ENCODE measurements around the gene PLXDC1. TPM values are rescaled to one million over a fixed set of nuclear protein-coding genes. Genes with fewer than 3 reads are reported as not detected.

Gene PLXDC1
- total and polyA plus RNA-seq, 2 of the 13 experiments (the other 11 are each of a cell fraction or from before 2014, with no cell fraction given) = not detected

DNA sequence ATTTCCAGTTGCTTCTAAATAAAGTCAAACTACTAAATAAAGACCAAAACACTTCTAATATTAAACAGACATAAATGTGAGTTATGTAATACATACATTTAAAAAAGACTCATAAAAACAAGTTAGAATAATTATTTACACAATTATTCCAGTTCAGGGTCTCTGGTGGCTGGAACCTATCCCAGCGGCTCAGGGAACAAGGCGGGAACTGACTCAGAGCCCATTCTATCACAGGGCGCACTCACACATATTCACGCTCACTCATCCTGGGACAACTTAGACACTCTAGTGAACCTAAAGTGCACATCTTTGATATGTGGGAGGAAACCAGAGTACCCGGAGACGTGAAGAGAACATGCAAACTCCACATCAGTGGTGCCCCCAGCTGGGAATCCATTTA, 25.0 kb downstream of the PLXDC1 start:
- Histone ChIP-seq H3K36me3 (replicated peaks in 1 of 2; ENCODE audit: control insufficient read depth in 1 of 2, insufficient read depth in 2 of 2, low read length in 2 of 2) (no peaks in the 10 kb centered on the region), H4K20me1 (ENCODE audit: insufficient read depth, low read length) (no peaks in the 10 kb centered on the region), H3K4me3 (replicated peaks in 1 of 3; ENCODE audit: insufficient read depth in 1 of 3, low read depth in 2 of 3, low read length in 3 of 3) (no peak overlapping the region), H3K79me2 (ENCODE audit: insufficient read depth, low read length) (no peaks in the 10 kb centered on the region), H3K27ac (ENCODE audit: extremely low read length, insufficient read depth, low read length) (no peak overlapping the region), H2AFZ (ENCODE audit: low read length) (no peak overlapping the region), H3K9me3 (ENCODE audit: low read length) (no peaks in the 10 kb centered on the region), H3K9ac (ENCODE audit: insufficient read depth, low read depth, low read length) (no peak overlapping the region), H3K4me2 (ENCODE audit: low read depth, low read length) (no peak overlapping the region), H3K27me3 (ENCODE audit: control insufficient read depth in 1 of 2, insufficient read depth in 2 of 2, low read length in 2 of 2) (peaks cover 2 to 16% of the 10 kb centered on the region in 2 experiments; a peak in 4 of 5 replicates), H3K4me1 (ENCODE audit: insufficient read depth, low read length) (no peaks in the 10 kb centered on the region)
- no TSS peak for BruUV-seq (replicated peaks)
- ChIA-PET POLR2A (no interaction called here), CTCF (ENCODE audit: low intra/inter-chr PET ratio, low total read pairs) (no interaction called here)
- no peak for FAIRE-seq
- ATAC-seq = no peak
- in situ Hi-C loops (cut with HindIII; ENCODE audit: extremely low pct_ligation_motif_present, low pct_unique_long_range_greater_than_20kb) (no loop called here), intact Hi-C loops (cut with micrococcal nuclease; ENCODE audit: unreplicated experiment) (no loop called here)
- WGBS (ENCODE audit: low lambda C conversion rate) = 55% methylated on average over 6 of the region's 6 CpGs
- TF ChIP-seq CEBPB (IDR thresholded peaks at IDR 0.05; ENCODE audit: borderline replicate concordance, low read depth, low read length) (no peak), SIN3A (IDR thresholded peaks at IDR 0.05; ENCODE audit: borderline replicate concordance, low read depth, low read length) (no peak), ZNF788 (CRISPR knock-in tag; IDR thresholded peaks at IDR 0.05; ENCODE audit: borderline replicate concordance) (no peak), TOPORS (CRISPR knock-in tag; IDR thresholded peaks at IDR 0.05) (no peak)
- TF ChIP-seq, protein P1, sequence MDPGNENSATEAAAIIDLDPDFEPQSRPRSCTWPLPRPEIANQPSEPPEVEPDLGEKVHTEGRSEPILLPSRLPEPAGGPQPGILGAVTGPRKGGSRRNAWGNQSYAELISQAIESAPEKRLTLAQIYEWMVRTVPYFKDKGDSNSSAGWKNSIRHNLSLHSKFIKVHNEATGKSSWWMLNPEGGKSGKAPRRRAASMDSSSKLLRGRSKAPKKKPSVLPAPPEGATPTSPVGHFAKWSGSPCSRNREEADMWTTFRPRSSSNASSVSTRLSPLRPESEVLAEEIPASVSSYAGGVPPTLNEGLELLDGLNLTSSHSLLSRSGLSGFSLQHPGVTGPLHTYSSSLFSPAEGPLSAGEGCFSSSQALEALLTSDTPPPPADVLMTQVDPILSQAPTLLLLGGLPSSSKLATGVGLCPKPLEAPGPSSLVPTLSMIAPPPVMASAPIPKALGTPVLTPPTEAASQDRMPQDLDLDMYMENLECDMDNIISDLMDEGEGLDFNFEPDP (CRISPR knock-in tag; conservative IDR thresholded peaks at IDR 0.05) = no peak
- TF ChIP-seq, protein P2, sequence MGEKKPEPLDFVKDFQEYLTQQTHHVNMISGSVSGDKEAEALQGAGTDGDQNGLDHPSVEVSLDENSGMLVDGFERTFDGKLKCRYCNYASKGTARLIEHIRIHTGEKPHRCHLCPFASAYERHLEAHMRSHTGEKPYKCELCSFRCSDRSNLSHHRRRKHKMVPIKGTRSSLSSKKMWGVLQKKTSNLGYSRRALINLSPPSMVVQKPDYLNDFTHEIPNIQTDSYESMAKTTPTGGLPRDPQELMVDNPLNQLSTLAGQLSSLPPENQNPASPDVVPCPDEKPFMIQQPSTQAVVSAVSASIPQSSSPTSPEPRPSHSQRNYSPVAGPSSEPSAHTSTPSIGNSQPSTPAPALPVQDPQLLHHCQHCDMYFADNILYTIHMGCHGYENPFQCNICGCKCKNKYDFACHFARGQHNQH (CRISPR knock-in tag; IDR thresholded peaks at IDR 0.05) = no peak
- DNase-seq (ENCODE audit: low spot score) = no peak
